PC-9 (cell line): ENCODE results near the gene TEDC2. TPM values are rescaled to one million over a fixed set of nuclear protein-coding genes. Genes with fewer than 3 reads are reported as not detected.

Experiments
- BruUV-seq: library from RNA; stranded (reverse); fragments of 400-500 nt; replicated peaks from 2 replicates; lab custom pipeline; 2021; lab: Mats Ljungman, UMichigan
- CTCF ChIA-PET: fragments of 300-600 bp; sonication (Branson Sonifier 250); formaldehyde crosslinking; loops from one replicate; lab custom pipeline; 2022; ENCODE audit warnings: antibody characterized with exemption; lab: Charles Lee
- POLR2A ChIA-PET: fragments of 300-600 bp; sonication (Branson Sonifier 250); formaldehyde crosslinking; loops from one replicate; lab custom pipeline; 2022; ENCODE audit warnings: antibody characterized with exemption; ENCODE audit not compliant: unreplicated experiment; lab: Charles Lee
- DNase-seq, 2 experiments: peaks; one replicate each; pipeline versions ENCODE4 v3.0.0 to v3.0.0-alpha.2; 2015 to 2022; ENCODE audit warnings: mixed read lengths in 1 of 2
- H2AFZ ChIP-seq: fragments of 200-600 bp; sonication (generic); 2 replicates; pipeline ENCODE4 v1.8.1; 2017; ENCODE audit warnings: antibody characterized with exemption
- H3F3A ChIP-seq: fragments of 200-600 bp; sonication (generic); 2 replicates; pipeline ENCODE4 v1.8.1; 2017; ENCODE audit warnings: antibody characterized with exemption, mild to moderate bottlenecking, low read depth; ENCODE audit not compliant: insufficient read depth
- H3K27ac ChIP-seq: fragments of 200-600 bp; sonication (generic); 2 replicates; pipeline ENCODE4 v1.6.1; 2016; ENCODE audit warnings: mixed run types
- H3K27me3 ChIP-seq: fragments of 200-600 bp; sonication (generic); 2 replicates; pipeline ENCODE4 v1.6.1; 2016; ENCODE audit warnings: low read depth, mixed run types; ENCODE audit not compliant: insufficient read depth
- H3K36me3 ChIP-seq: fragments of 200-600 bp; sonication (generic); 2 replicates; pipeline ENCODE4 v1.6.1; 2016; ENCODE audit warnings: low read depth, mixed run types
- H3K4me1 ChIP-seq: fragments of 200-600 bp; sonication (generic); replicated peaks from 2 replicates; pipeline ENCODE4 v1.6.1; 2016; ENCODE audit warnings: mixed run types; ENCODE audit not compliant: insufficient read depth
- H3K4me2 ChIP-seq: fragments of 200-600 bp; sonication (generic); 2 replicates; pipeline ENCODE4 v1.6.1; 2017; ENCODE audit warnings: mixed run types
- H3K4me3 ChIP-seq: fragments of 200-600 bp; sonication (generic); 2 replicates; pipeline ENCODE4 v1.6.1; 2016; ENCODE audit warnings: mixed run types
- H3K79me2 ChIP-seq: fragments of 200-600 bp; sonication (generic); 2 replicates; pipeline ENCODE4 v1.6.1; 2017; ENCODE audit warnings: low read depth, mixed run types
- H3K9me2 ChIP-seq: fragments of 200-600 bp; sonication (generic); 2 replicates; pipeline ENCODE4 v1.8.1; 2017; ENCODE audit warnings: mild to moderate bottlenecking; ENCODE audit not compliant: insufficient read depth
- H3K9me3 ChIP-seq: fragments of 200-600 bp; sonication (generic); 2 replicates; pipeline ENCODE4 v1.8.1; 2016; ENCODE audit warnings: low read depth; ENCODE audit not compliant: insufficient read depth
- H4K20me1 ChIP-seq: fragments of 200-600 bp; sonication (generic); 2 replicates; pipeline ENCODE4 v1.8.1; 2017; ENCODE audit not compliant: insufficient read depth
- CTCF ChIP-seq: fragments of 200-600 bp; sonication (generic); conservative IDR thresholded peaks from 2 replicates; pipeline ENCODE4 v1.6.1; 2017; ENCODE audit warnings: mixed run types, antibody characterized with exemption, mild to moderate bottlenecking, moderate library complexity
- EZH2 ChIP-seq: fragments of 200-600 bp; sonication (generic); IDR thresholded peaks from 2 replicates; pipeline ENCODE4 v1.8.0; 2017; ENCODE audit warnings: antibody characterized with exemption, low read depth
- intact Hi-C: fragments of 100-400 bp; cut with micrococcal nuclease; formaldehyde crosslinking; loops from one replicate; pipeline ENCODE4 v1.10.0; 2022; ENCODE audit not compliant: unreplicated experiment
- total RNA-seq: library from RNA; stranded (reverse); gene quantifications from 2 replicates; pipeline ENCODE4 v1.2.3, GENCODE V29; 2021

The TEDC2 gene
- total RNA-seq, 1 experiment from 2014 or later = 26.3 TPM

DNA sequence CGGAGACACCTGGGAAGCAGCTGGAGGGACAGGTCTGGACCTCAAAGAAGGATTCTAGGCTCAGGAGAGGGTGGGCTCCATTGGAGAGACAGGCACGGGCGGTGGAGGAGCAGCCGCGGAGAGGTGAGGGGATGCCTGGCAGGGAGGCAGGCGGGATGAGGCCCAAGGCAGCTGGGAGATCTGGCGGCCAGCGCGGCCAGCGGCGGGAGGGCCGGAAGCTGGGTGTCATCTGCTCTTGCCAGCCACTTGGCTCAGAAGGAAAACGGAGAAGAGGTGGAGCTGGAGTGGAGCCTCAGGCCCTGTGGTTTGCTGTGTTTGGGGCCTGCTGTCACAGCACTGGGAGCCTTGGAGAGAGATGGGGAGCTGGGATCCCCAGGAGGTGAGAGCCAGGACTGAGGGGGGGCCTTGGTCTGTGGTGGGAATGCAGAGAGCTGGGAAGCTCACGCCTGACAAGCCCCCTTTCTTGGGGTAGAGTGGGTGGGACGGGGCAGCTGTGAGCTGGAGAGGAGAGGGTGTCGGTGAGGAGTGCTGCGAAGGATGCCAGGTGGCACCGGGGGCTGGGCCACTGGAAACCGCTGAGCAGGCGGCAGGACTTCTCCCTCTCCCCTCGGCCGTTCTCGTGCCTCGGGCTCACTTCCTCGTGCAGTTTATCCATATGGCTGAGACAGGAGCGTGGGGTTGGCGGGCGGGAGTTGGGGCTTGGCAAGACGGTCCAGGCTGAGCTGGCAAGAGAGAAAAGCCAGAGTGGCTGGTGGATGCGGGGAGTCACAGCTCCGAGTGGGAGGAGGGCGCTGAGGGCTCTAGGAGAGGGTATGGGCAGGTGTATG lies 23.0 kb downstream of the TEDC2 start:
- no peak for DNase-seq

GRCh38 chr16:2483939-2484897 lies 24.3 kb downstream of the TEDC2 start:
- Histone ChIP-seq H2AFZ (no peak overlapping the region), H3K4me1 (no peaks in the 10 kb centered on the region), H3K27ac (no peak overlapping the region), H3F3A (no peaks in the 10 kb centered on the region), H3K4me3 (no peak overlapping the region), H3K9me3 (no peaks in the 10 kb centered on the region), H3K27me3 (no peaks in the 10 kb centered on the region), H4K20me1 (no peaks in the 10 kb centered on the region), H3K9me2 (no peaks in the 10 kb centered on the region), H3K79me2 (no peaks in the 10 kb centered on the region), H3K36me3 (no peaks in the 10 kb centered on the region), H3K4me2 (no peak overlapping the region)
- CTCF ChIA-PET = no interaction called here
- intact Hi-C loops = no loop called here
- no peak for TF ChIP-seq CTCF
- POLR2A ChIA-PET = no interaction called here
- no peak for DNase-seq
- no TSS peak for BruUV-seq

More for the DNA sequence above, 23.0 kb downstream of the TEDC2 start:
- POLR2A ChIA-PET = interaction anchor here (0.6 to 0.8 kb wide), 2 partner anchors 23 to 208 kb away, joined by 5 to 6 read pairs; partner anchors contain the start of gene TEDC2
- Histone ChIP-seq H4K20me1 (no peaks in the 10 kb centered on the region; the same call in 1 of the 2 replicates), H3K9me2 (no peaks in the 10 kb centered on the region), H3K4me2 (no peak overlapping the region), H3K4me3 (no peak overlapping the region), H3K79me2 (no peaks in the 10 kb centered on the region), H3K36me3 (no peaks in the 10 kb centered on the region), H3K4me1 (no peaks in the 10 kb centered on the region), H3K9me3 (no peaks in the 10 kb centered on the region), H3F3A (no peaks in the 10 kb centered on the region), H3K27me3 (no peaks in the 10 kb centered on the region), H2AFZ (no peak overlapping the region), H3K27ac (no peak overlapping the region)
- intact Hi-C loops = no loop called here
- CTCF ChIA-PET = no interaction called here
- TF ChIP-seq CTCF (no peak), EZH2 (no peak)
- BruUV-seq = no TSS peak

DNA sequence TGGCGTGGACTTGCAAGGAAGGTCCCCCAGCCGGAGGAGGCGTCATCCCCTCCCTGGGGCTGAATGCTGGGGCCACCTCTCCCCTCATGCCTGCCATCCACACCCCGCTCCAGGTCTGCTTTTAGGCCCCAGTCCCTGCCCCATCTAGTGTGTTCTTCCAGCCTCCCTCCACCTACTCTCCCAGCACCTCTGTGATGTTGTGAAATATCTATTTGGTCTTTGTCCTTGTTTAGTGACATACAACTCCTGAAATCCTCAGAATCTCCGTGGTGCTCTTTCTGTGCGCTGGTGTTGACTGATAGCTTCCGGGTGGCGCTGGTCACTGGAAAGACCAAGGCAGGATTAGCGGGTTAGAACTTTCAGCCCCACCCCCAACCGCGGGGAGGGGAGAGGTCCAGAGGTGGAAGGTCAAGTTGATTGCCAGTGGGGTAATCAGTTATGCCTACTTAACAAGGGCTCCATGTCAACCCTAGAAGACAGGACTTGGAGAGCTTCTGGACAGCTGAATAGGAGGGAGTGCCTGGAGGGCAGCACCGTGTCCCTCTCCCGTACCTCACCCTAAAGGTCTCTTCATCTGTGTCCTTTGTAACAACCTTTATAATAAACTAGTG lies 25.1 kb downstream of the TEDC2 start:
- no peaks in the 10 kb centered on the region for H3K4me1 ChIP-seq
- no peaks in the 10 kb centered on the region for H3F3A ChIP-seq
- H3K4me3 ChIP-seq = no peak overlapping the region
- BruUV-seq = no TSS peak
- H3K9me2 ChIP-seq = no peaks in the 10 kb centered on the region
- no peak overlapping the region for H3K4me2 ChIP-seq
- H3K79me2 ChIP-seq = no peaks in the 10 kb centered on the region; the same call in 1 of the 2 replicates
- no peaks in the 10 kb centered on the region for H4K20me1 ChIP-seq
- DNase-seq = no peak
- intact Hi-C loops = no loop called here
- ChIA-PET CTCF (no interaction called here), POLR2A (no interaction called here)
- no peaks in the 10 kb centered on the region for H3K27me3 ChIP-seq
- H2AFZ ChIP-seq = no peak overlapping the region
- no peak overlapping the region for H3K27ac ChIP-seq
- TF ChIP-seq EZH2 = no peak
- no peak for TF ChIP-seq CTCF
- no peaks in the 10 kb centered on the region for H3K9me3 ChIP-seq
- H3K36me3 ChIP-seq = no peaks in the 10 kb centered on the region
